NT2/D1 (cell line): ENCODE results near the gene ZNRF1.

Experiments
- SUZ12 ChIP-seq: IDR thresholded peaks from 2 replicates; pipeline ENCODE4 v1.6.1; 2011; ENCODE audit not compliant: insufficient read length, insufficient read depth; ENCODE audit errors: extremely low read depth
- YY1 ChIP-seq: IDR thresholded peaks from 2 replicates; pipeline ENCODE4 v1.6.1; 2011; ENCODE audit not compliant: insufficient read length, insufficient read depth
- ZNF274 ChIP-seq: IDR thresholded peaks from 2 replicates; pipeline ENCODE4 v1.6.1; 2011; ENCODE audit warnings: mild to moderate bottlenecking, low read depth, low read length

DNA sequence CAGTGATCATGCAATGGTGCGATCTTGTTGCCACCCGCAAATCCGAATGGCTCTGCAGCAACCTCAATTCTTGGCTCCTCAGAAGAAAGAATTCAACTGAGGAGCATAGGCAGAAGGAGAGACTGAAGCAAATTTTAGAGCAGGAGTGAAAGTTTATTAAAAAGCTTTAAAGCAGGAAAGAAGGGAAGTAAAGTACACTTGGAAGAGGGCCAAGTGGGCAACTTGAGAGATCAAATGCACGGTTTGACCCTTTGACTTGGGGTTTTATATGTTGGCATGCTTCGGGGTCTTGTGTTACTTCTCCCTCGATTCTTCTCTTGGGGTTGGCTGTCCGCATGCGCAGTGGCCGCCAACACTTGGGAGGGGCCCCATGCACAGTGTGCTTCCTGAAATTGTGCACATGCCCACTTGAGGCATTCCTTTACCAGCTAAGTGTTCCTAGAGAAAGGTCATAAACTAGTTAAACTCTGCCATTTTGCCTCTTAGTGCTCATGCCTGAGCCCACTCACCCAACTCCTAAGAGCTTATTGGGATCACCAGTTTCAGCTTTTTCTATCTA is 36.7 kb downstream of the ZNRF1 start:
- no peak for TF ChIP-seq ZNF274
- TF ChIP-seq SUZ12: no peak
- TF ChIP-seq YY1: no peak
